ENCODE measurements around the gene HOXC12. TPM values are rescaled to one million over a fixed set of nuclear protein-coding genes. Genes with fewer than 3 reads are reported as not detected.

Gene HOXC12
- total RNA-seq, 3 donors from 2014 or later, result not detected

- peaks cover 8% of the 10 kb centered on the region for H3K4me1 ChIP-seq (ENCODE audit: low read depth)
- intact Hi-C loops (cut with DNase I, micrococcal nuclease), result no loop called here
- no peak overlapping the region for H3K4me3 ChIP-seq
- ATAC-seq, result peak; percentile 83
- H3K36me3 ChIP-seq (ENCODE audit: low read depth), result no peaks in the 10 kb centered on the region
- peaks cover 6% of the 10 kb centered on the region for H3K9me3 ChIP-seq
- TF ChIP-seq, protein P1, sequence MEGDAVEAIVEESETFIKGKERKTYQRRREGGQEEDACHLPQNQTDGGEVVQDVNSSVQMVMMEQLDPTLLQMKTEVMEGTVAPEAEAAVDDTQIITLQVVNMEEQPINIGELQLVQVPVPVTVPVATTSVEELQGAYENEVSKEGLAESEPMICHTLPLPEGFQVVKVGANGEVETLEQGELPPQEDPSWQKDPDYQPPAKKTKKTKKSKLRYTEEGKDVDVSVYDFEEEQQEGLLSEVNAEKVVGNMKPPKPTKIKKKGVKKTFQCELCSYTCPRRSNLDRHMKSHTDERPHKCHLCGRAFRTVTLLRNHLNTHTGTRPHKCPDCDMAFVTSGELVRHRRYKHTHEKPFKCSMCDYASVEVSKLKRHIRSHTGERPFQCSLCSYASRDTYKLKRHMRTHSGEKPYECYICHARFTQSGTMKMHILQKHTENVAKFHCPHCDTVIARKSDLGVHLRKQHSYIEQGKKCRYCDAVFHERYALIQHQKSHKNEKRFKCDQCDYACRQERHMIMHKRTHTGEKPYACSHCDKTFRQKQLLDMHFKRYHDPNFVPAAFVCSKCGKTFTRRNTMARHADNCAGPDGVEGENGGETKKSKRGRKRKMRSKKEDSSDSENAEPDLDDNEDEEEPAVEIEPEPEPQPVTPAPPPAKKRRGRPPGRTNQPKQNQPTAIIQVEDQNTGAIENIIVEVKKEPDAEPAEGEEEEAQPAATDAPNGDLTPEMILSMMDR (IDR thresholded peaks at IDR 0.05), result no peak
- DNase-seq, result peak in 1 of 3 donors; percentile 58
Observed at GRCh38 chr12:53978477-53979356, 24.0 kb downstream of the HOXC12 start.

- peaks cover 5% of the 10 kb centered on the region for H3K4me1 ChIP-seq (ENCODE audit: low read depth)
- ATAC-seq (no peak), DNase-seq (no peak)
- H3K36me3 ChIP-seq (ENCODE audit: low read depth), result no peaks in the 10 kb centered on the region
- H3K4me3 ChIP-seq, result no peak overlapping the region
- intact Hi-C loops (cut with DNase I, micrococcal nuclease), result no loop called here
- TF ChIP-seq, protein P1 (IDR thresholded peaks at IDR 0.05), result no peak
- peaks cover 6% of the 10 kb centered on the region for H3K9me3 ChIP-seq
Observed at GRCh38 chr12:53980104-53980801, 25.6 kb downstream of the HOXC12 start.

DNA sequence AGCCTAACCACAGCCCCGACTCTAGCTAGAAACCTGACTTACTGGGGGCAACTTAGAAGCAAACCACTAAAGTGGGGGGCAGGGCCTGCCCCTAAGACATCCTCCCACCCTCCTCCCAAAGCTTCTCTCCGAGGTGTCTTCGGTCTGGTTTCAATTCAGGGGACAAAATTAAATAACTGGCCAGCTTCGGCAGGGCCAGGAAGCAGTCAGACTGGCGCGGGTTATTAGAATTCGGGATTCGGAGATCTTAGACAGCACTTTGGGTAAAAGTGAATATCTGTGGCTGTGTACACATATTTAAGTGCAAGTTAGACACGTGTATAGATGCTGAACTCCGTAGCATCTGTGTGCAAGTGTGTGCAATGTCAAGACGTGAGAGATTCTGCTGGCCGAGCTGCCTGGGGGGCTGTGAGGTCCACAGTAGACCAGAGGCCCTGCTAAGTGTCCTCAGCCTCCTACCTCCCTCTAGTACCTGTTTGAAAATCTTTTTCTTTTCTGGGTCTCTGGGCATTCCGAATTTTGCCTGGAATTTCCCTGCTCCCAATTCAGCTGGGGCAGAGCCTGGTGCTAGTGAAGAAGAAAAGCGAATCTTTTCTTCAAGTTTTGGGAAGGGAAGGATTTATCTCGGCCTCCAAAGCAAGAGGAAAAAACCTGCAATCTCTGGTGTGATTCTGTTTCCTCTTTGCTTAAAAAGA is 26.2 kb downstream of the HOXC12 start:
- intact Hi-C loops (cut with DNase I, micrococcal nuclease), result no loop called here
- no peaks in the 10 kb centered on the region for H3K36me3 ChIP-seq (ENCODE audit: low read depth)
- H3K4me3 ChIP-seq, result no peak overlapping the region
- TF ChIP-seq, protein P1 (IDR thresholded peaks at IDR 0.05), result no peak
- ATAC-seq (no peak), DNase-seq (no peak)
- H3K4me1 ChIP-seq (ENCODE audit: low read depth), result peaks cover 9% of the 10 kb centered on the region
- H3K9me3 ChIP-seq, result peaks cover 5% of the 10 kb centered on the region

- H3K9me3 ChIP-seq, result no peaks in the 10 kb centered on the region
- DNase-seq (no peak), ATAC-seq (no peak)
- H3K4me1 ChIP-seq (ENCODE audit: low read depth), result peaks cover 12% of the 10 kb centered on the region
- no peak overlapping the region for H3K4me3 ChIP-seq
- H3K36me3 ChIP-seq (ENCODE audit: low read depth), result no peaks in the 10 kb centered on the region
- intact Hi-C loops (cut with DNase I, micrococcal nuclease), result no loop called here
- TF ChIP-seq, protein P1 (IDR thresholded peaks at IDR 0.05), result no peak
Observed at GRCh38 chr12:53981634-53982565, 27.2 kb downstream of the HOXC12 start.

Data from mucosa of descending colon (tissue), 3 donors.